GM23338 (cell line): ENCODE measurements around the gene SMOC2. TPM values are rescaled to one million over a fixed set of nuclear protein-coding genes. Genes with fewer than 3 reads are reported as not detected.

Experiments
- ATAC-seq: fragments of 200-7000 bp; cut with Tn5 transposase; 3 replicates; pipeline ENCODE4 v1.9.1; 2020
- DNase-seq: peaks from one replicate; pipeline ENCODE4 v3.0.0-alpha.2; 2015; ENCODE audit warnings: low spot score
- H2AFZ ChIP-seq: fragments of 200-600 bp; sonication (generic); 2 replicates; pipeline ENCODE4 v1.8.0; 2016; ENCODE audit warnings: antibody characterized with exemption, mild to moderate bottlenecking, moderate library complexity
- H3F3A ChIP-seq: fragments of 200-600 bp; sonication (generic); replicated peaks from 2 replicates; pipeline ENCODE4 v1.8.0; 2017; ENCODE audit warnings: antibody characterized with exemption, mixed run types, low read depth
- H3K27ac ChIP-seq: fragments of 200-600 bp; sonication (generic); 2 replicates; pipeline ENCODE4 v1.6.1; 2016; ENCODE audit warnings: low read depth
- H3K27me3 ChIP-seq: fragments of 200-600 bp; sonication (generic); 2 replicates; pipeline ENCODE4 v1.8.0; 2016; ENCODE audit warnings: mild to moderate bottlenecking, mixed run types, moderate library complexity; ENCODE audit not compliant: insufficient read depth
- H3K36me3 ChIP-seq: fragments of 200-600 bp; sonication (generic); 2 replicates; pipeline ENCODE4 v1.8.0; 2016; ENCODE audit warnings: mild to moderate bottlenecking; ENCODE audit not compliant: insufficient read depth
- H3K4me1 ChIP-seq: fragments of 200-600 bp; sonication (generic); 2 replicates; pipeline ENCODE4 v1.8.0; 2016; ENCODE audit warnings: mild to moderate bottlenecking, moderate library complexity; ENCODE audit not compliant: insufficient read depth
- H3K4me2 ChIP-seq: fragments of 200-600 bp; sonication (generic); 2 replicates; pipeline ENCODE4 v1.7.1; 2017; ENCODE audit warnings: mixed run types
- H3K4me3 ChIP-seq: fragments of 200-600 bp; sonication (generic); 2 replicates; pipeline ENCODE4 v1.6.1; 2016; ENCODE audit warnings: mixed run types
- H3K79me2 ChIP-seq: fragments of 200-600 bp; sonication (generic); replicated peaks from 2 replicates; pipeline ENCODE4 v1.8.0; 2017; ENCODE audit warnings: mild to moderate bottlenecking; ENCODE audit not compliant: insufficient read depth
- H3K9me2 ChIP-seq: fragments of 200-600 bp; sonication (generic); 2 replicates; pipeline ENCODE4 v1.8.0; 2017; ENCODE audit not compliant: insufficient read depth
- H4K20me1 ChIP-seq: fragments of 200-600 bp; sonication (generic); replicated peaks from 2 replicates; pipeline ENCODE4 v1.8.0; 2017; ENCODE audit warnings: mild to moderate bottlenecking; ENCODE audit not compliant: insufficient read depth
- H3K27ac Mint-ChIP-seq: 2 replicates; pipeline ENCODE4 v1.8.0; 2020; ENCODE audit warnings: inconsistent platforms, mild to moderate bottlenecking, moderate library complexity, mixed read lengths
- H3K27me3 Mint-ChIP-seq: 3 replicates; pipeline ENCODE4 v1.8.0; 2022; ENCODE audit warnings: low read depth, mild to moderate bottlenecking, moderate library complexity, mixed read lengths, inconsistent platforms; ENCODE audit not compliant: insufficient read depth, poor library complexity
- H3K36me3 Mint-ChIP-seq: 3 replicates; pipeline ENCODE4 v1.8.0; 2021; ENCODE audit warnings: low read depth, mild to moderate bottlenecking, inconsistent platforms, moderate library complexity, mixed read lengths
- H3K4me1 Mint-ChIP-seq: 3 replicates; pipeline ENCODE4 v1.8.0; 2020; ENCODE audit warnings: mild to moderate bottlenecking, inconsistent platforms, mixed read lengths
- H3K4me3 Mint-ChIP-seq: 3 replicates; pipeline ENCODE4 v1.8.0; 2021; ENCODE audit warnings: moderate library complexity, mild to moderate bottlenecking, inconsistent platforms, mixed read lengths
- H3K9me3 Mint-ChIP-seq: 3 replicates; pipeline ENCODE4 v1.8.0; 2020; ENCODE audit warnings: moderate library complexity, mild to moderate bottlenecking, inconsistent platforms, mixed read lengths
- CREB1 ChIP-seq: fragments of 250-450 bp; sonication (Bioruptor Pico); IDR thresholded peaks from 2 replicates; pipeline ENCODE4 v1.5.0; 2020; ENCODE audit warnings: low read depth, mild to moderate bottlenecking, moderate library complexity
- EZH2 ChIP-seq: fragments of 200-600 bp; sonication (generic); IDR thresholded peaks from one replicate; pipeline ENCODE4 v1.8.0; 2017; ENCODE audit warnings: antibody characterized with exemption, mild to moderate bottlenecking, low read depth; ENCODE audit not compliant: unreplicated experiment
- EZH2phosphoT487 ChIP-seq: fragments of 200-600 bp; sonication (generic); IDR thresholded peaks from one replicate; pipeline ENCODE4 v1.8.1; 2018; ENCODE audit warnings: antibody characterized with exemption; ENCODE audit not compliant: unreplicated experiment
- JUNB ChIP-seq: IDR thresholded peaks from one replicate; pipeline ENCODE4 v1.6.1; 2016; ENCODE audit warnings: antibody characterized with exemption; ENCODE audit not compliant: unreplicated experiment
- NANOG ChIP-seq: IDR thresholded peaks from 2 replicates; pipeline ENCODE4 v1.6.1; 2016; ENCODE audit warnings: antibody characterized with exemption, borderline replicate concordance
- POLR2AphosphoS5 ChIP-seq: IDR thresholded peaks from 2 replicates; pipeline ENCODE4 v1.6.1; 2016; ENCODE audit warnings: antibody characterized with exemption, low read depth
- ZNF114 ChIP-seq: fragments of 250-450 bp; sonication (Bioruptor Pico); IDR thresholded peaks from 2 replicates; pipeline ENCODE4 v1.5.0; 2020; ENCODE audit warnings: mild to moderate bottlenecking, moderate library complexity
- ZNF331 ChIP-seq: fragments of 250-450 bp; sonication (Bioruptor Pico); IDR thresholded peaks from 2 replicates; pipeline ENCODE4 v1.5.0; 2020; ENCODE audit warnings: low read depth, mild to moderate bottlenecking, moderate library complexity
- polyA plus RNA-seq: library from polyadenylated mRNA; unstranded; fragments of >200 nt; fragmentation: Nextera tagmentation; extraction: Ambion mirVana; gene quantifications from 2 replicates; pipeline ENCODE4 v1.2.1, GENCODE V29; 2016
- total RNA-seq: library from RNA; depleted of rRNA; stranded (reverse); fragments of >200 nt; shearing (Covaris generic); gene quantifications from 2 replicates; pipeline ENCODE4 v1.2.3, GENCODE V29; 2014
- TF ChIP-seq, protein P1 (sequence below): IDR thresholded peaks from 2 replicates; pipeline ENCODE4 v1.6.1; 2016; ENCODE audit warnings: antibody characterized with exemption
- TF ChIP-seq, protein P2 (sequence below), 2 experiments: fragments of 200-600 bp in 1 of 2; sonication (generic) in 1 of 2; conservative IDR thresholded peaks; 2 replicates each; pipeline versions ENCODE4 v1.5.1 to v1.6.1; 2016 to 2017; ENCODE audit warnings: antibody characterized with exemption in 2 of 2, low read depth in 2 of 2, mild to moderate bottlenecking in 2 of 2, moderate library complexity in 1 of 2
- TF ChIP-seq, protein P3 (sequence below): fragments of 250-450 bp; sonication (Bioruptor Pico); IDR thresholded peaks from 2 replicates; pipeline ENCODE4 v1.5.0; 2020; ENCODE audit warnings: mild to moderate bottlenecking, moderate library complexity

SMOC2 gene
- total and polyA plus RNA-seq, 2 experiments from 2014 or later, result 4.3 to 6.5 TPM

DNA sequence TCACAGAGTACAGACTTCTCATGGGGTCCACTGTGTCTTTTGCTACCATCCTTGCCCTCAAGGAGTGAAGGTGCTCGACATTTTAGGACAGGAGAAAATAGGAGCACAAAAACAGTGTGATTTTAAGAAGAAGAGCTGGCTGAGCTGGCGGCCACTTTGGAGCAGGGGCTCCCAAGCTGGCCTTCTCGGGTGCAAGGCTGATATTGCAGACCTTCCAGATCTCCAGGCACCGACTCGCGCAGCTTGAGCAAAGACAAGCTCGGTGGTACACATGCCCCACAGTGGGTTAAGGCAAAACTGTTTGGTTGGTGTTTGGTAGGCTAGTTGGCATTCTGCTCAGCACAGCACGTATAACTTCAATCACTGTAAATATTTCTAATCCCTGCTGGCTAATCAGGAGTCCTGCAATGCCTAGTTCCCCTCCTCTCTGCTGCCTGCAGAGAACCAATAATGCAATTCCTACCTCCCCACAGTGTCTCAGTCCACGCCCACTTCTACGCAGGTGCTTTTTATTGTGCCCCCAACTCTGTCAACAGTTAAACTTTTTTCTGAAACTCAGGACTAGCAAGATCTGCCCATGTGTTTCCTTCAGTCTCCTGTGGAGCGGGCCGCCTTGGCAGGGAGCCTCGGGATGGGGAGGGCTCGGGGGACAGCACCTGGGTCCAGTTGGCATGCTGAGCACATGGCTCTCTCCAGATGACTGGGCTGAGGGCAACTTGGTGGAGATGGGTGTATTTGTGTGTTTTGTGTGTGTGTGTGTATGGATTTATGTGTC lies 12.7 kb upstream of the SMOC2 start:
- ATAC-seq (peak; percentile 61), DNase-seq (no peak)
- peaks cover 6% of the 10 kb centered on the region for H3K4me1 Mint-ChIP-seq
- Histone ChIP-seq H3K9me2 (no peaks in the 10 kb centered on the region), H3F3A (no peaks in the 10 kb centered on the region), H4K20me1 (no peaks in the 10 kb centered on the region), H3K79me2 (no peaks in the 10 kb centered on the region), H3K27ac (no peak overlapping the region), H3K4me1 (peaks cover 8% of the 10 kb centered on the region; the same call in 1 of the 2 replicates), H3K36me3 (no peaks in the 10 kb centered on the region), H3K27me3 (no peaks in the 10 kb centered on the region), H3K4me2 (no peak overlapping the region), H3K4me3 (no peak overlapping the region), H2AFZ (0 out of 2 replicates have a peak overlapping the region, but pooled peaks have one; percentile 28)
- no peaks in the 10 kb centered on the region; the same call in 2 of the 3 replicates for H3K9me3 Mint-ChIP-seq
- no peak for TF ChIP-seq NANOG
- TF ChIP-seq ZNF114 (CRISPR knock-in tag), result no peak
- H3K36me3 Mint-ChIP-seq, result no peaks in the 10 kb centered on the region; the same call in 2 of the 3 replicates
- peaks cover 9% of the 10 kb centered on the region for H3K27me3 Mint-ChIP-seq
- H3K4me3 Mint-ChIP-seq, result no peak overlapping the region
- no peak overlapping the region for H3K27ac Mint-ChIP-seq

DNA sequence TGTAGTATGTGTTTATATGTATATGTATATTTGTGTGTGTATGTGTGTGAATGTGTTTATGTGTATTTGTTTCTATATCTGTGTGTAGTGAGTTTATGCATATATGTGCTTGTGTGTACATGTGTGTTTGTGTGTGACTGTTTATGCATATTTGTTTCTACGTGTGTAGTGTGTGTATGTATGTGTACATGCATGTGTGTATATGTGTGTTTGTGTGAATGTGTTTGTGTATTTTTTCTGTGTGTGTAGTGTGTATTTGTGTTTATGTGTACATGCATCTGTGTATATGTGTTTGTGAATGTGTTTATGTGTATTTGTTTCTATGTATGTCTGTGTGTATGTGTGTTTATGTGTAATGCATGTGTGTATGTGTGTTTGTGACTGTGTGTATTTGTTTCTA lies 12.1 kb upstream of the SMOC2 start:
- Mint-ChIP-seq H3K27me3 (peaks cover 9% of the 10 kb centered on the region), H3K36me3 (no peaks in the 10 kb centered on the region; the same call in 2 of the 3 replicates), H3K27ac (no peak overlapping the region), H3K4me1 (peaks cover 6% of the 10 kb centered on the region), H3K4me3 (no peak overlapping the region), H3K9me3 (no peaks in the 10 kb centered on the region; the same call in 2 of the 3 replicates)
- TF ChIP-seq JUNB (no peak), NANOG (no peak), ZNF331 (CRISPR knock-in tag) (no peak), EZH2phosphoT487 (no peak), ZNF114 (CRISPR knock-in tag) (no peak), POLR2AphosphoS5 (no peak), EZH2 (no peak), CREB1 (CRISPR knock-in tag) (no peak)
- TF ChIP-seq, protein P1, sequence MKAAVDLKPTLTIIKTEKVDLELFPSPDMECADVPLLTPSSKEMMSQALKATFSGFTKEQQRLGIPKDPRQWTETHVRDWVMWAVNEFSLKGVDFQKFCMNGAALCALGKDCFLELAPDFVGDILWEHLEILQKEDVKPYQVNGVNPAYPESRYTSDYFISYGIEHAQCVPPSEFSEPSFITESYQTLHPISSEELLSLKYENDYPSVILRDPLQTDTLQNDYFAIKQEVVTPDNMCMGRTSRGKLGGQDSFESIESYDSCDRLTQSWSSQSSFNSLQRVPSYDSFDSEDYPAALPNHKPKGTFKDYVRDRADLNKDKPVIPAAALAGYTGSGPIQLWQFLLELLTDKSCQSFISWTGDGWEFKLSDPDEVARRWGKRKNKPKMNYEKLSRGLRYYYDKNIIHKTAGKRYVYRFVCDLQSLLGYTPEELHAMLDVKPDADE, result no peak
- TF ChIP-seq, protein P2, sequence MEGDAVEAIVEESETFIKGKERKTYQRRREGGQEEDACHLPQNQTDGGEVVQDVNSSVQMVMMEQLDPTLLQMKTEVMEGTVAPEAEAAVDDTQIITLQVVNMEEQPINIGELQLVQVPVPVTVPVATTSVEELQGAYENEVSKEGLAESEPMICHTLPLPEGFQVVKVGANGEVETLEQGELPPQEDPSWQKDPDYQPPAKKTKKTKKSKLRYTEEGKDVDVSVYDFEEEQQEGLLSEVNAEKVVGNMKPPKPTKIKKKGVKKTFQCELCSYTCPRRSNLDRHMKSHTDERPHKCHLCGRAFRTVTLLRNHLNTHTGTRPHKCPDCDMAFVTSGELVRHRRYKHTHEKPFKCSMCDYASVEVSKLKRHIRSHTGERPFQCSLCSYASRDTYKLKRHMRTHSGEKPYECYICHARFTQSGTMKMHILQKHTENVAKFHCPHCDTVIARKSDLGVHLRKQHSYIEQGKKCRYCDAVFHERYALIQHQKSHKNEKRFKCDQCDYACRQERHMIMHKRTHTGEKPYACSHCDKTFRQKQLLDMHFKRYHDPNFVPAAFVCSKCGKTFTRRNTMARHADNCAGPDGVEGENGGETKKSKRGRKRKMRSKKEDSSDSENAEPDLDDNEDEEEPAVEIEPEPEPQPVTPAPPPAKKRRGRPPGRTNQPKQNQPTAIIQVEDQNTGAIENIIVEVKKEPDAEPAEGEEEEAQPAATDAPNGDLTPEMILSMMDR (conservative IDR thresholded peaks at IDR 0.05; ENCODE audit: low read depth in 2 of 2), result no peak
- TF ChIP-seq, protein P3, sequence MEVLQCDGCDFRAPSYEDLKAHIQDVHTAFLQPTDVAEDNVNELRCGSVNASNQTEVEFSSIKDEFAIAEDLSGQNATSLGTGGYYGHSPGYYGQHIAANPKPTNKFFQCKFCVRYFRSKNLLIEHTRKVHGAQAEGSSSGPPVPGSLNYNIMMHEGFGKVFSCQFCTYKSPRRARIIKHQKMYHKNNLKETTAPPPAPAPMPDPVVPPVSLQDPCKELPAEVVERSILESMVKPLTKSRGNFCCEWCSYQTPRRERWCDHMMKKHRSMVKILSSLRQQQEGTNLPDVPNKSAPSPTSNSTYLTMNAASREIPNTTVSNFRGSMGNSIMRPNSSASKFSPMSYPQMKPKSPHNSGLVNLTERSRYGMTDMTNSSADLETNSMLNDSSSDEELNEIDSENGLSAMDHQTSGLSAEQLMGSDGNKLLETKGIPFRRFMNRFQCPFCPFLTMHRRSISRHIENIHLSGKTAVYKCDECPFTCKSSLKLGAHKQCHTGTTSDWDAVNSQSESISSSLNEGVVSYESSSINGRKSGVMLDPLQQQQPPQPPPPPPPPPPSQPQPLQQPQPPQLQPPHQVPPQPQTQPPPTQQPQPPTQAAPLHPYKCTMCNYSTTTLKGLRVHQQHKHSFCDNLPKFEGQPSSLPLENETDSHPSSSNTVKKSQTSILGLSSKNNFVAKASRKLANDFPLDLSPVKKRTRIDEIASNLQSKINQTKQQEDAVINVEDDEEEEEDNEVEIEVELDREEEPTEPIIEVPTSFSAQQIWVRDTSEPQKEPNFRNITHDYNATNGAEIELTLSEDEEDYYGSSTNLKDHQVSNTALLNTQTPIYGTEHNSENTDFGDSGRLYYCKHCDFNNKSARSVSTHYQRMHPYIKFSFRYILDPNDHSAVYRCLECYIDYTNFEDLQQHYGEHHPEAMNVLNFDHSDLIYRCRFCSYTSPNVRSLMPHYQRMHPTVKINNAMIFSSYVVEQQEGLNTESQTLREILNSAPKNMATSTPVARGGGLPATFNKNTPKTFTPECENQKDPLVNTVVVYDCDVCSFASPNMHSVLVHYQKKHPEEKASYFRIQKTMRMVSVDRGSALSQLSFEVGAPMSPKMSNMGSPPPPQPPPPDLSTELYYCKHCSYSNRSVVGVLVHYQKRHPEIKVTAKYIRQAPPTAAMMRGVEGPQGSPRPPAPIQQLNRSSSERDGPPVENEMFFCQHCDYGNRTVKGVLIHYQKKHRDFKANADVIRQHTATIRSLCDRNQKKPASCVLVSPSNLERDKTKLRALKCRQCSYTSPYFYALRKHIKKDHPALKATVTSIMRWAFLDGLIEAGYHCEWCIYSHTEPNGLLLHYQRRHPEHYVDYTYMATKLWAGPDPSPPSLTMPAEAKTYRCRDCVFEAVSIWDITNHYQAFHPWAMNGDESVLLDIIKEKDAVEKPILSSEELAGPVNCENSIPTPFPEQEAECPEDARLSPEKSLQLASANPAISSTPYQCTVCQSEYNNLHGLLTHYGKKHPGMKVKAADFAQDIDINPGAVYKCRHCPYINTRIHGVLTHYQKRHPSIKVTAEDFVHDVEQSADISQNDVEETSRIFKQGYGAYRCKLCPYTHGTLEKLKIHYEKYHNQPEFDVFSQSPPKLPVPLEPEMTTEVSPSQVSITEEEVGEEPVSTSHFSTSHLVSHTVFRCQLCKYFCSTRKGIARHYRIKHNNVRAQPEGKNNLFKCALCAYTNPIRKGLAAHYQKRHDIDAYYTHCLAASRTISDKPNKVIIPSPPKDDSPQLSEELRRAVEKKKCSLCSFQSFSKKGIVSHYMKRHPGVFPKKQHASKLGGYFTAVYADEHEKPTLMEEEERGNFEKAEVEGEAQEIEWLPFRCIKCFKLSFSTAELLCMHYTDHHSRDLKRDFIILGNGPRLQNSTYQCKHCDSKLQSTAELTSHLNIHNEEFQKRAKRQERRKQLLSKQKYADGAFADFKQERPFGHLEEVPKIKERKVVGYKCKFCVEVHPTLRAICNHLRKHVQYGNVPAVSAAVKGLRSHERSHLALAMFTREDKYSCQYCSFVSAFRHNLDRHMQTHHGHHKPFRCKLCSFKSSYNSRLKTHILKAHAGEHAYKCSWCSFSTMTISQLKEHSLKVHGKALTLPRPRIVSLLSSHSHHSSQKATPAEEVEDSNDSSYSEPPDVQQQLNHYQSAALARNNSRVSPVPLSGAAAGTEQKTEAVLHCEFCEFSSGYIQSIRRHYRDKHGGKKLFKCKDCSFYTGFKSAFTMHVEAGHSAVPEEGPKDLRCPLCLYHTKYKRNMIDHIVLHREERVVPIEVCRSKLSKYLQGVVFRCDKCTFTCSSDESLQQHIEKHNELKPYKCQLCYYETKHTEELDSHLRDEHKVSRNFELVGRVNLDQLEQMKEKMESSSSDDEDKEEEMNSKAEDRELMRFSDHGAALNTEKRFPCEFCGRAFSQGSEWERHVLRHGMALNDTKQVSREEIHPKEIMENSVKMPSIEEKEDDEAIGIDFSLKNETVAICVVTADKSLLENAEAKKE, result no peak
- H3K27ac ChIP-seq, result no peak overlapping the region
- no peaks in the 10 kb centered on the region for H3K79me2 ChIP-seq
- H3K4me2 ChIP-seq, result no peak overlapping the region
- DNase-seq (no peak), ATAC-seq (no peak)
- no peaks in the 10 kb centered on the region for H3K27me3 ChIP-seq
- H3K9me2 ChIP-seq, result no peaks in the 10 kb centered on the region
- no peaks in the 10 kb centered on the region for H3F3A ChIP-seq
- no peaks in the 10 kb centered on the region for H3K36me3 ChIP-seq
- no peaks in the 10 kb centered on the region for H4K20me1 ChIP-seq
- H3K4me3 ChIP-seq, result no peak overlapping the region
- H3K4me1 ChIP-seq, result peaks cover 8% of the 10 kb centered on the region; the same call in 1 of the 2 replicates
- H2AFZ ChIP-seq, result no peak overlapping the region
